Gastrocnemius medialis (tissue), 4 donors: ENCODE results near the gene GPA33. TPM values are rescaled to one million over a fixed set of nuclear protein-coding genes. Genes with fewer than 3 reads are reported as not detected.

Source experiments
- ATAC-seq, 2 donors: fragments of 150-250 bp; one replicate each; pipeline ENCODE4 v1.9.1; 2016
- DNase-seq, 2 donors: peaks; one replicate each; pipeline ENCODE4 v3.0.0-alpha.2; 2019
- H3K27ac ChIP-seq, 4 donors: fragments of 200-600 bp; sonication (generic); 1 replicate in 1 of 4; 2 replicates in 3 of 4; pipeline ENCODE4 v1.5.1; 2016 to 2018; ENCODE audit warnings: mild to moderate bottlenecking in 2 of 4, moderate library complexity in 1 of 4
- H3K27me3 ChIP-seq, 3 donors: fragments of 200-600 bp; sonication (generic) in 2 of 3; 1 replicate in 1 of 3; 2 replicates in 2 of 3; pipeline versions ENCODE4 v1.5.1 to v1.6.0; 2016 to 2019; ENCODE audit warnings: mild to moderate bottlenecking in 1 of 3, moderate library complexity in 1 of 3
- H3K36me3 ChIP-seq, 2 donors: fragments of 200-600 bp; sonication (generic) in 1 of 2; one replicate each; pipeline ENCODE4 v1.5.1; 2017 to 2018
- H3K4me1 ChIP-seq, 2 donors: fragments of 200-600 bp; sonication (generic) in 1 of 2; one replicate each; pipeline ENCODE4 v1.5.1; 2016 to 2017; ENCODE audit warnings: mild to moderate bottlenecking in 2 of 2
- H3K4me3 ChIP-seq, 4 donors: fragments of 200-600 bp; sonication (generic) in 3 of 4; 1 replicate in 1 of 4; 2 replicates in 3 of 4; pipeline ENCODE4 v1.5.1; 2016 to 2019; ENCODE audit warnings: mild to moderate bottlenecking in 2 of 4
- H3K9me3 ChIP-seq, 3 donors: fragments of 200-600 bp; sonication (generic) in 2 of 3; 1 replicate in 1 of 3; 2 replicates in 2 of 3; pipeline ENCODE4 v1.5.1; 2016 to 2019
- POLR2A ChIP-seq, 2 donors: fragments of 450-650 bp; IDR thresholded peaks; one replicate each; pipeline ENCODE4 v1.6.1; 2017; ENCODE audit warnings: antibody characterized with exemption in 2 of 2, mild to moderate bottlenecking in 2 of 2, moderate library complexity in 2 of 2
- in situ Hi-C, 4 donors: fragments of 200-750 bp; cut with MboI; loops; one replicate each; pipeline versions ENCODE4 v1.15.0 to v1.8.0; 2017; ENCODE audit warnings: low sequenced_read_pairs in 4 of 4
- intact Hi-C: fragments of 100-400 bp; cut with DNase I; formaldehyde crosslinking; loops from one replicate; pipeline ENCODE4 v1.15.1; 2023; ENCODE audit warnings: low total_unique reads
- total RNA-seq, 4 donors: library from RNA; depleted of rRNA; stranded (reverse); fragments of >200 nt; gene quantifications; one replicate each; pipeline versions ENCODE4 v1.1.0 to v1.2.3, GENCODE V29; 2016
- TF ChIP-seq, protein P1 (sequence below), 5 experiments: fragments of 450-650 bp in 3 of 5; fragments of 200-600 bp in 2 of 5; sonication (generic) in 2 of 5; IDR thresholded peaks in 4 of 5; conservative IDR thresholded peaks in 1 of 5; 1 replicate in 4 of 5; 2 replicates in 1 of 5; pipeline ENCODE4 v1.5.1; 2016 to 2019; ENCODE audit warnings: antibody characterized with exemption in 5 of 5, mild to moderate bottlenecking in 3 of 5, moderate library complexity in 3 of 5

The GPA33 gene
- total RNA-seq, 4 donors from 2014 or later: 1.9 TPM; not detected in 3

DNA sequence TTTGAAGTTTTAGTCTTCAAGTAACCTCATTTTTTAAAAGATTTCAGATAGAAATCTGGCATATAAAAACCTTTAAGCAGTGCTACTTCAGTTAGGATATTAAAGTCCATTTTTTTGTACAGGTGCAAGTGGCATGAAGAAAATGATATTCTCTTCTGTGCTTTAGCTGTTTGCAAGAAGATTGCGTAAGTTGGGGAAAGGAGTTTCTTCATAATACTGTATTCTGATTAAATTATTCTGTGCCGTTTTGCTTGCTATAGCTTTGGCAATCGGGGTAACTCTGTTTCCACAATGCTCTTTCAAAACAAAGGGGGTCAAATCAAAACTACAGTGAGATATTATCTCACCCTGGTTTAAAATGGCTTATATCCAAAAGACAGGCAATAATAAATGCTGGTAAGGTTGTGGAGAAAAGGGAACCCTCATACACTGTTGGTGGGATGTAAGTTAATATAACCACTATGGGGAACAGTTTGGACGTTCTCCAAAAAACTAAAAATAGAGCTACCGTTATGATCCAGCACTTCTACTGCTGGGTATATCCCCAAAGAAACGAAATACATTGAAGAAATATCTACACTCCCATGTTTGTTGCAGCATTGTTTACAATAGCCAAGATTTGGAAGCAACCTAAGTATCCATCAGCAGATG lies 74.0 kb downstream of the GPA33 start:
- intact Hi-C loops: no loop called here
- no peak overlapping the region for H3K27ac ChIP-seq
- in situ Hi-C loops: no loop called here
- TF ChIP-seq POLR2A (IDR thresholded peaks at IDR 0.05): no peak
- TF ChIP-seq, protein P1, sequence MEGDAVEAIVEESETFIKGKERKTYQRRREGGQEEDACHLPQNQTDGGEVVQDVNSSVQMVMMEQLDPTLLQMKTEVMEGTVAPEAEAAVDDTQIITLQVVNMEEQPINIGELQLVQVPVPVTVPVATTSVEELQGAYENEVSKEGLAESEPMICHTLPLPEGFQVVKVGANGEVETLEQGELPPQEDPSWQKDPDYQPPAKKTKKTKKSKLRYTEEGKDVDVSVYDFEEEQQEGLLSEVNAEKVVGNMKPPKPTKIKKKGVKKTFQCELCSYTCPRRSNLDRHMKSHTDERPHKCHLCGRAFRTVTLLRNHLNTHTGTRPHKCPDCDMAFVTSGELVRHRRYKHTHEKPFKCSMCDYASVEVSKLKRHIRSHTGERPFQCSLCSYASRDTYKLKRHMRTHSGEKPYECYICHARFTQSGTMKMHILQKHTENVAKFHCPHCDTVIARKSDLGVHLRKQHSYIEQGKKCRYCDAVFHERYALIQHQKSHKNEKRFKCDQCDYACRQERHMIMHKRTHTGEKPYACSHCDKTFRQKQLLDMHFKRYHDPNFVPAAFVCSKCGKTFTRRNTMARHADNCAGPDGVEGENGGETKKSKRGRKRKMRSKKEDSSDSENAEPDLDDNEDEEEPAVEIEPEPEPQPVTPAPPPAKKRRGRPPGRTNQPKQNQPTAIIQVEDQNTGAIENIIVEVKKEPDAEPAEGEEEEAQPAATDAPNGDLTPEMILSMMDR (IDR thresholded peaks at IDR 0.05 in 4 of 5, conservative IDR thresholded peaks at IDR 0.05 in 1 of 5): no peak
- no peaks in the 10 kb centered on the region for H3K4me1 ChIP-seq
- no peaks in the 10 kb centered on the region for H3K36me3 ChIP-seq
- H3K27me3 ChIP-seq: no peaks in the 10 kb centered on the region
- ATAC-seq (no peak), DNase-seq (no peak)
- H3K9me3 ChIP-seq: no peaks in the 10 kb centered on the region
- no peak overlapping the region for H3K4me3 ChIP-seq

DNA sequence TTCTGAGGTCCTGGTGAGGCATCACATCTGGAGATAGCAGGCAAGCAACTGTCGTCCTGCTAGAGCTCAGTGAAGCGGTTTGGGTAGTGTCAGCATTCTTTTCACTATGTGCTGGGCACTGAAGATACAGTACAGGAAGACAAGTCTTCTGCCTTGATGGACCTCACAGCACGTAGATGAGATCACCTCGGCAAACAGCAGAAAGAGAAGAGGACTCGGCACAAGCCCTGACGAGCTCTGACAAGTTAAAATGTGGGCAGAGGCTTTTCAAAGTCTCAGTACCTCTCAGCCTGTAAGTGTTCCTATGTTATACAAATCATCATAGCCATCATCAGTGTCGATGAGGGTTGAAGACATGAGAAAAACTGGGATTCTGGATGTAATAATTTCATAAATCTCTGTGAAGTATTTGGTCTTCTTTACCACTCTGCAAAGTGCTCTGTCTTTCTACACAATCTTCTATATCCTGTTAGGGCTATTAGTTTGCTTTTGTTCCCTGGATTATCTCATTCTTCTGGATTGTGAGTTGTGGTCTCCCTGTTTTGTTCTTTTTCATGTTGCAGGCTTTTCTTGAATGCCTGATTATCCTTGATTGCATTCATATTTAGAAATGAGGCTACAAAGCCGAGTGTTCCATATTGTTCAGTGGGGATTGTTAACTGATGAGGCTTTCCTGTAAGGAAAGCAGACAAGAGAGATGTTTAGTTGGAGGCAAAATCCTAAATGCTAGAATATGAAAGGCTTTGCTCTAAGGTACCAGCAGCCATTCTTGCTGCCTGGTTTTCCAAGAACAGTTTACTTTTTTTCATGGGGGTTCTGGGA lies 76.9 kb downstream of the GPA33 start:
- intact Hi-C loops: no loop called here
- Histone ChIP-seq H3K36me3 (no peaks in the 10 kb centered on the region), H3K4me1 (no peaks in the 10 kb centered on the region), H3K4me3 (no peak overlapping the region), H3K27ac (no peak overlapping the region), H3K9me3 (no peaks in the 10 kb centered on the region), H3K27me3 (no peaks in the 10 kb centered on the region)
- ATAC-seq (no peak), DNase-seq (no peak)
- in situ Hi-C loops: no loop called here
- TF ChIP-seq, protein P1 (IDR thresholded peaks at IDR 0.05 in 4 of 5, conservative IDR thresholded peaks at IDR 0.05 in 1 of 5): no peak
- no peak for TF ChIP-seq POLR2A (IDR thresholded peaks at IDR 0.05)

DNA sequence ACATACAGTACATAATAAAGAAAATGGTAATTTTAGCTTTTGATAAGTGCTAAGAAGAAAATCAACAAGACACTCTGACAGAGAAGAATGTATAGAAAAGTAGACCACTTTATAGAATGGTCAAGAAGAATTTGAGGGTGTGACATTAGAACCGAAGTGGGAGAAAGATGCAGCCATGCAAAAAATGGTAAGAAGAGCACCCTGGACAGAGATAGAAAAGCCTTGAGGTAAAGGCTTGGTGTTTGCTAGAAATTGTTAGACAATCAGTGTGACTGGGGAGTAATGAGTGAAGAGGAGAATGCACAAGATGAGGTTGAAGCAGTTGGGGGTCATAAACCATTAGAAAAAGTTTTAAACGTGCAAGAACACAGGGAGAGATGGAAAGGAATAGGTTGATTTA lies 77.6 kb downstream of the GPA33 start:
- H3K9me3 ChIP-seq: no peaks in the 10 kb centered on the region
- no peak for TF ChIP-seq POLR2A (IDR thresholded peaks at IDR 0.05)
- TF ChIP-seq, protein P1 (IDR thresholded peaks at IDR 0.05 in 4 of 5, conservative IDR thresholded peaks at IDR 0.05 in 1 of 5): no peak
- in situ Hi-C loops: no loop called here
- no peaks in the 10 kb centered on the region for H3K4me1 ChIP-seq
- DNase-seq (no peak), ATAC-seq (no peak)
- H3K27ac ChIP-seq: no peak overlapping the region
- intact Hi-C loops: no loop called here
- no peak overlapping the region for H3K4me3 ChIP-seq
- no peaks in the 10 kb centered on the region for H3K36me3 ChIP-seq
- H3K27me3 ChIP-seq: no peaks in the 10 kb centered on the region

DNA sequence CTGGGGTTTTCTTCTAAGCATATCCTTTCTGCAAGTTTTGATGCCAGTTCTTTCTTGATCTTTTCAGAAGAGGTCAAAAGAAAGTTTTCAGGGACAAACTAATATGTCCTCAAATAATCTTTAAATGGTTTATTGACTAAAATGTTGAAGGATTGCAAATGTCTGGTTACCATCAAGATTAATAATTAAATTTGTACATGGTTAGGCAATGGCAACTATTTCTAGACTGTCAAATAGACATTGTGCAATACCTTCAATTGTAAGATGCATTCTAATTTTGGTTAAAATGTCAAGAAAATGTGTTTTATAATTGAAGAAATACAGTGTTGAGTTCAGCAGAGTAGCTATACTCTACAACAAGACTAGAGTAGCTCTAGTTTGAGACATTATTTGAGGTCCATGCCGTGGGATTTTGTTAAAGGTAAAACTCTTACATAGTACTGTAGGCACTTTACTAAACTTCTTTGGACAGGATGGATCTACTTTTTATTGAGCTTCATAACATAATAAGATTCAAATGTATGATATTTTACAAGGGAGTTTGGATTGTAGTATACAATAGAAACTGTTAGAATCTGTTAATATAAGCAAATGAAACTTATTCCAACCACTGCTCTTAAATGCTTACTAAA lies 78.5 kb downstream of the GPA33 start:
- Histone ChIP-seq H3K9me3 (no peaks in the 10 kb centered on the region), H3K27ac (no peak overlapping the region), H3K27me3 (no peaks in the 10 kb centered on the region), H3K36me3 (no peaks in the 10 kb centered on the region), H3K4me3 (no peak overlapping the region), H3K4me1 (no peaks in the 10 kb centered on the region)
- ATAC-seq: no peak
- DNase-seq: no peak
- intact Hi-C loops: no loop called here
- TF ChIP-seq, protein P1 (IDR thresholded peaks at IDR 0.05 in 4 of 5, conservative IDR thresholded peaks at IDR 0.05 in 1 of 5): no peak
- no peak for TF ChIP-seq POLR2A (IDR thresholded peaks at IDR 0.05)
- in situ Hi-C loops: no loop called here
